Fibroblast of lung (primary cell): Measurements from ENCODE around the gene MKRN2. TPM values are rescaled to one million over a fixed set of nuclear protein-coding genes. Genes with fewer than 3 reads are reported as not detected.

Experiments used
- DNase-seq, 2 donors: peaks; one replicate each; pipeline versions ENCODE4 v3.0.0 to v3.0.0-alpha.2; 2010; ENCODE audit warnings: low read depth in 2 of 2
- H2AFZ ChIP-seq: 2 replicates; pipeline ENCODE4 v1.5.1; 2012; ENCODE audit warnings: low read length, control low read depth, inconsistent platforms
- H3K27ac ChIP-seq: 2 replicates; pipeline ENCODE4 v1.5.1; 2011; ENCODE audit warnings: low read length, control low read depth; ENCODE audit not compliant: insufficient read depth
- H3K27me3 ChIP-seq: 2 replicates; pipeline ENCODE4 v1.5.1; 2011; ENCODE audit warnings: mild to moderate bottlenecking, low read length; ENCODE audit not compliant: control insufficient read depth, insufficient read depth
- H3K36me3 ChIP-seq: 2 replicates; pipeline ENCODE4 v1.5.1; 2011; ENCODE audit warnings: low read length; ENCODE audit not compliant: control insufficient read depth, insufficient read depth
- H3K4me1 ChIP-seq: 2 replicates; pipeline ENCODE4 v1.5.1; 2011; ENCODE audit warnings: low read length; ENCODE audit not compliant: control insufficient read depth, insufficient read depth; ENCODE audit errors: extremely low read depth
- H3K4me2 ChIP-seq: 2 replicates; pipeline ENCODE4 v1.5.1; 2011; ENCODE audit warnings: low read length, control low read depth; ENCODE audit not compliant: insufficient read depth; ENCODE audit errors: extremely low read depth
- H3K4me3 ChIP-seq, 4 experiments: fragments of 200-600 bp in 1 of 4; sonication (generic) in 1 of 4; replicated peaks in 1 of 4; 2 replicates each; pipeline ENCODE4 v1.5.1; 2011 to 2016; ENCODE audit warnings: low read length in 4 of 4, low read depth in 3 of 4, mild to moderate bottlenecking in 3 of 4, control low read depth in 2 of 4, inconsistent platforms in 1 of 4, mixed read lengths in 1 of 4; ENCODE audit not compliant: insufficient read depth in 1 of 4; ENCODE audit errors: control extremely low read depth in 1 of 4
- H3K79me2 ChIP-seq: 2 replicates; pipeline ENCODE4 v1.5.1; 2012; ENCODE audit warnings: mild to moderate bottlenecking, low read length, inconsistent platforms; ENCODE audit not compliant: control insufficient read depth, insufficient read depth
- H3K9ac ChIP-seq: 2 replicates; pipeline ENCODE4 v1.5.1; 2011; ENCODE audit warnings: mild to moderate bottlenecking, low read length, control low read depth; ENCODE audit not compliant: insufficient read depth
- H3K9me3 ChIP-seq: 2 replicates; pipeline ENCODE4 v1.5.1; 2012; ENCODE audit warnings: low read depth, low read length; ENCODE audit not compliant: control insufficient read depth, insufficient read depth
- H4K20me1 ChIP-seq: 2 replicates; pipeline ENCODE4 v1.5.1; 2011; ENCODE audit warnings: low read length; ENCODE audit not compliant: control insufficient read depth, insufficient read depth; ENCODE audit errors: extremely low read depth
- CTCF ChIP-seq, 2 donors: IDR thresholded peaks in 1 of 2; conservative IDR thresholded peaks in 1 of 2; 1 replicate in 1 of 2; 2 replicates in 1 of 2; pipeline ENCODE4 v1.5.1; 2011 to 2012; ENCODE audit warnings: low read length in 2 of 2, control low read depth in 1 of 2, inconsistent platforms in 1 of 2, low read depth in 1 of 2, mild to moderate bottlenecking in 1 of 2
- EZH2 ChIP-seq: IDR thresholded peaks from 2 replicates; pipeline ENCODE4 v1.5.1; 2012; ENCODE audit warnings: low read length, control low read depth, mild to moderate bottlenecking; ENCODE audit errors: missing control alignments
- polyA plus RNA-seq, 2 donors: library from polyadenylated mRNA; depleted of rRNA in 1 of 2; stranded (reverse) in 1 of 2; unstranded in 1 of 2; fragments of >200 nt; gene quantifications; 2 replicates each; pipeline ENCODE4 v1.2.1, GENCODE V29; 2011 to 2012; ENCODE audit warnings: missing spikeins in 1 of 2
- total RNA-seq: library from RNA; depleted of rRNA; stranded (reverse); fragments of >200 nt; gene quantifications from 2 replicates; pipeline ENCODE4 v1.2.1, GENCODE V29; 2014

The MKRN2 gene
- total and polyA plus RNA-seq, 2 donors (not counting 1 experiment from before 2014, with no cell fraction given) = 37.7 to 48.1 TPM

DNA sequence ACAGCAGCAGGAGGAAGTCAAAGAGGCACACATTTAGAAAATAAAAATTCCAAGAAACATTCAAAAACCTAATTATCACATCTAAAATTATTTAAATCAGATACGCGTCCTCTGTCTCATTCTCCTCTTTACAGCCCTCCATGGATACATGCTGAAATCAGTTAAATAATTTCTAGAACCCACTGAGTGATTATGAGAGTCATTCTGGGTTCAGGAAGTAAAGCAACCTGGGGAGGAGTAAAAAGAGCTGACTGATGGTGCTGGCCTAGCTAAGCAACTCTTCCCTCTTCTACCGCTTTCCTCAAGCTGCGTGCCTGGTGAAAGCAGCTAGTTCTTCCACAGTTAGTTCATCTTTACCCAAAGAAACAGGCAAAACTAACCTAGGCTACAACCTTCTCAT is 58.4 kb downstream of the MKRN2 start:
- Histone ChIP-seq H2AFZ (no peak overlapping the region), H3K36me3 (peaks cover 5% of the 10 kb centered on the region), H3K9me3 (no peaks in the 10 kb centered on the region), H3K4me1 (no peaks in the 10 kb centered on the region), H4K20me1 (no peaks in the 10 kb centered on the region), H3K9ac (no peak overlapping the region), H3K4me3 (no peak overlapping the region), H3K27me3 (no peaks in the 10 kb centered on the region), H3K27ac (no peak overlapping the region), H3K79me2 (peaks cover 58% of the 10 kb centered on the region), H3K4me2 (no peak overlapping the region)
- no peak for DNase-seq
- TF ChIP-seq CTCF (conservative IDR thresholded peaks at IDR 0.05 in 1 of 2, IDR thresholded peaks at IDR 0.05 in 1 of 2; ENCODE audit: low read depth in 1 of 2, low read length in 2 of 2) = no peak
- no peak for TF ChIP-seq EZH2

DNA sequence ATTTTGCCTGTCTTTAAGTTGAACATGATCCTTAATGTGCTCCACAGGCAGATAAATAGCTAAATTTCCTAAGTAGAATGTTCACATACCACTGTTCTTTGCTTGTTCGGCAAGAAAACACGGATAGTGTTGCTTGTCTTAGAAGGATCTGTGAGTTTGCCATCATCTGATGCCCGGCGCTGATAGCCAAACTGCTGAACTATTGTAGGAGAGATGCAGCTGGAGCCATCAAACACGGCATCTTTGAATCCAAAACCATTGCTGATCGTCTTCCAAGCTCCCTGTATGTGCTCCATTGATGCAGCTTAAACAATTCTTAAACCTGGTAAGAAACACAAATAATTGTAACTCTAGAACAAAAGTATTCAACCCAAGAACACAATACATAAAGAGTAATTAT is 61.5 kb downstream of the MKRN2 start:
- no peaks in the 10 kb centered on the region for H3K9me3 ChIP-seq
- no peaks in the 10 kb centered on the region for H3K4me1 ChIP-seq
- DNase-seq = no peak
- no peak overlapping the region for H3K27ac ChIP-seq
- TF ChIP-seq EZH2 (no peak), CTCF (conservative IDR thresholded peaks at IDR 0.05 in 1 of 2, IDR thresholded peaks at IDR 0.05 in 1 of 2; ENCODE audit: low read depth in 1 of 2, low read length in 2 of 2) (no peak)
- H3K4me2 ChIP-seq = no peak overlapping the region
- no peak overlapping the region for H2AFZ ChIP-seq
- H3K4me3 ChIP-seq = no peak overlapping the region
- peaks cover 3% of the 10 kb centered on the region for H3K36me3 ChIP-seq
- H3K27me3 ChIP-seq = no peaks in the 10 kb centered on the region
- peaks cover 68% of the 10 kb centered on the region for H3K79me2 ChIP-seq
- H4K20me1 ChIP-seq = no peaks in the 10 kb centered on the region
- no peak overlapping the region for H3K9ac ChIP-seq

- Histone ChIP-seq H3K27me3 (no peaks in the 10 kb centered on the region), H3K4me1 (no peaks in the 10 kb centered on the region), H3K36me3 (peaks cover 2% of the 10 kb centered on the region), H3K27ac (no peak overlapping the region), H3K79me2 (peaks cover 67% of the 10 kb centered on the region), H3K9me3 (no peaks in the 10 kb centered on the region), H3K4me3 (no peak overlapping the region), H3K4me2 (no peak overlapping the region), H2AFZ (no peak overlapping the region), H3K9ac (no peak overlapping the region), H4K20me1 (no peaks in the 10 kb centered on the region)
- DNase-seq = no peak
- TF ChIP-seq EZH2 = no peak
Measured at GRCh38 chr3:12620305-12620704, 63.4 kb downstream of the MKRN2 start.
